Measurements from ENCODE around the gene IL34.

The IL34 gene

GRCh38 chr16:70700101-70701020, 54.0 kb downstream of the IL34 start:
- in situ Hi-C loops (cut with MboI; ENCODE audit: low sequenced_read_pairs) = no loop called here

- in situ Hi-C loops (cut with MboI; ENCODE audit: low sequenced_read_pairs) = no loop called here
Observed at GRCh38 chr16:70701036-70701435, 54.7 kb downstream of the IL34 start.

- in situ Hi-C loops (cut with MboI; ENCODE audit: low sequenced_read_pairs) = no loop called here
Observed at GRCh38 chr16:70701596-70701995, 55.2 kb downstream of the IL34 start.

GRCh38 chr16:70701998-70702397, 55.6 kb downstream of the IL34 start:
- in situ Hi-C loops (cut with MboI; ENCODE audit: low sequenced_read_pairs) = no loop called here

DNA sequence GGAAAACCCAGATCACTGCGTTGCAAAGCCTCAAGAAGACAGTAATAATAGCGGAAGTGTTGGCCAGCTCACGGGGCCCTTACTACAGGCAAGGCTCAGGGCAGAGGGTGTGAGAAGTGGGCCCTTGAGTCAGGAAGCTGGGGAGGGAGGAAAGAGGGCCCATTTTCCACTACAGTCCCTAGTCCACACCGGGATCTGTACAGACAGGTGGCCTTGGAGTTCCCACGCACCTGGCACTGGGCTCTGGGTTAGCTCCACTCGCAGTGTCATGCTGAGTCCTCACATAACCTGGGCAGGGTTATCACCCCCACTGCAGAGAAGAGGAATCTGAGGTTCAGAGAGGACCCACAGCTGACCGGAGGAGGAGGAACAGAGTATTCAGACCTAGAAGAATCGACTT, 56.3 kb downstream of the IL34 start:
- in situ Hi-C loops (cut with MboI; ENCODE audit: low sequenced_read_pairs) = no loop called here

- in situ Hi-C loops (cut with MboI; ENCODE audit: low sequenced_read_pairs) = no loop called here
Observed at GRCh38 chr16:70703041-70703834, 56.9 kb downstream of the IL34 start.

GRCh38 chr16:70703835-70704381, 57.5 kb downstream of the IL34 start:
- in situ Hi-C loops (cut with MboI; ENCODE audit: low sequenced_read_pairs) = no loop called here

- in situ Hi-C loops (cut with MboI; ENCODE audit: low sequenced_read_pairs) = no loop called here
Observed at GRCh38 chr16:70704586-70704985, 58.2 kb downstream of the IL34 start.

- in situ Hi-C loops (cut with MboI; ENCODE audit: low sequenced_read_pairs) = no loop called here
Observed at GRCh38 chr16:70705056-70705455, 58.7 kb downstream of the IL34 start.

- in situ Hi-C loops (cut with MboI; ENCODE audit: low sequenced_read_pairs) = no loop called here
Observed at GRCh38 chr16:70706948-70707465, 60.6 kb downstream of the IL34 start.

DNA sequence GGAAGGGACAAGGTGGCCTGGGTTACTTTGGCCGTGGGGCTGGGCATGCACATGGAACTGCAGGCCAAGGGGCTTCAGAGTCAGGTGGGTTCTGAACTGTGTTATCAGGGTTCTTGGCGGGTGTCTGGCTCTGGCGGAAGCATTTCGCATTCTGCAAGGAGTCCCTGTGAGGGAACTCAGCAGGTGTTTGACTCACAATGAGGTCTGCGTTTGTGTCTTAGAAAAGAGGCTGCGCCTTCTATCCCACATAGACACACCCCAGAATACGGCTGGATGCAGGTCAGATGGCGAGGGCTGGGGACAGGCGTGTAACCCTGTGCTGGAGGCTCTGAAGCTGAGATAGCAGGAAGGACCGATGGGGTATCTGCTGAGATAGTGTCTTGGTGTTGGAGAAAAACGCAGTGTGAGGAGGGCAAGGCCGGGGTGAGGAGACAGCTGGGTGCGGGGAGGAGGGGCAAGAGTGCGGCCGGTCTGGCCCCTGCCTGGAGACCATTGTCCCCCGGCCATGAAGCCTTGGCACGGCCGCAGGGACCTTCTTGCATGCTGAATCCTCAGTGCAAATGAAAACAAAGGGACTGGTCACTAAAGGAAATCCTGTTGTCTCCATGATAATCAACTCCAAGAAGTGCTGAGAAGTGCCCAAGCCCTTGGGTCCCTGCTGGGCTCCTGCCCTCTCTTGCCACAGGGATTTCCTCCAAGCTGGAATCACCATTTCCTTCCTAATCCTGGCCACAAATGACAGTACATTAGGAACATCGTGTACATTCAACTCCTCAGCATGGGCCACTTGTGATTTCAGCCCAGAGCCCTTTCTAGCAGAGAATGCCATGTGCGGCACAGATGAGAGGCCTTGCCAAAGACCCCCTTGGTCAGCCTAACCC, 62.2 kb downstream of the IL34 start:
- in situ Hi-C loops (cut with MboI; ENCODE audit: low sequenced_read_pairs) = no loop called here

GRCh38 chr16:70709457-70709856, 63.1 kb downstream of the IL34 start:
- in situ Hi-C loops (cut with MboI; ENCODE audit: low sequenced_read_pairs) = no loop called here

GRCh38 chr16:70709942-70710341, 63.6 kb downstream of the IL34 start:
- in situ Hi-C loops (cut with MboI; ENCODE audit: low sequenced_read_pairs) = no loop called here

All from HL-60/S4 treated with retinoic acid at 250 ng/mL for 4 days and 3 days (cell line).